ENCODE data around the gene EMX1.
A peak's percentile ranks its signal among the peaks of the same experiment; 100 is the strongest.

The EMX1 gene

GRCh38 chr2:72942881-72943418 lies 25.6 kb downstream of the EMX1 start:
- DNase-seq (ENCODE audit: low spot score): no peak

- DNase-seq (ENCODE audit: low spot score): no peak
Observed at GRCh38 chr2:72943540-72944395, 26.4 kb downstream of the EMX1 start.

DNA sequence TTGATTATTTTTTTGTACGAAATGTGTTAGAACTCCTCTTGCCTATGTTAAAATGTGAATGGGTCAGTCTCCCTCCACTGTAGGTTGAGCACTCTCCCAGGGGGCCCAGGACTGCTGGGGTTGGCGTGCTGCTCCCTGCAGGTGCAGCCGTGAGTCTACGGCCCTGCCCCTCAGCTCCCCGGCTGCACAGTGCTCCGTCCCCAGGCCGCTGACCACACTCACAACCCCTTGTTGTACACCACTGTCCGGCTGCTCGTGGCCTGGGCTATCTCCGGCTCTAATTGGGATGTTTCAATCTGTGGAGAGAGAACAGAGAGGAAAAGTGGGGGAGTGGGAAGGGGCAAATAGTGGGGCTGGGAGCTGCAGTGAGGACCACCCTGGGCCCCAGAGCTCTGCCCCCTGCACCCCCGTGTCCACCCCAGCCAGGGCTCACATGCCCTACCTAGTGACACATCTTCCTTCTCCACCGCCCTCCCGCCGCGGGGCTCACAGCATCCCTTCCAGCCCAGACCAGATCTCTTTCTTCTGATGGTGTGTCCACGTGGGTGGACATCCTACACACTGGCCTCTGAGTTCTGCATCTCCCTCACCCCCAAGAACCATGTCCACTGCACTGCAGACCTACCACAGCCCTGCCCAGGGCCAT lies 27.6 kb downstream of the EMX1 start:
- DNase-seq (ENCODE audit: low spot score): no peak

DNA sequence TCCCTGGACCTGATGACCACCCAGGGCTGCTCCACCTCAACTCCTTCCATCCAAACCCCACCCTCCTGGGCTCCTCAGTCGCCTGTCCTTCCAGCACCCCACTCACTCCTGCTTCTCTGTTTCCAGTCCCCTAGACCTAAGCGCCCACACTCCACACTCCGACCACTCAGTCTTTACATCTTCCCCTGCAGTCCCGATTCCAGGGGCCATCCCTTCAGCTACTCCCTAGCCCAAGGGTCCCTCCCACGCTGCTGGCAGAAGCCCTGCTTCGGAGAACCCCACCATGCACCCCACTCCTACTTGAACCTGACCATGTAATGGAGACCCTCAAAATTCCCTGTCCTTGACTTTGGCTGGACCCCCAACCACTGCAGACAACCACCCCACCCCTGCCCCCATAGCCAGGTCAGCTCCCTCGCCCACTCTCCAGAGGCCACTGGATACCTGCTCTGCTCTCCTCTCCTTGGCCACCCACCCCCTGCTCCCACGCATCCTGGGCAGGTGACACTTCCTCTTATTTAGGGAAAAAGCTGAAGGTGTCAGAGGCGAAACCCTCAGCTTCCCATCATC lies 28.2 kb downstream of the EMX1 start:
- no peak for DNase-seq (ENCODE audit: low spot score)

GRCh38 chr2:72946466-72946865 lies 29.1 kb downstream of the EMX1 start:
- DNase-seq (ENCODE audit: low spot score): no peak

- DNase-seq (ENCODE audit: low spot score): no peak
Observed at GRCh38 chr2:72947952-72948830, 30.9 kb downstream of the EMX1 start.

DNA sequence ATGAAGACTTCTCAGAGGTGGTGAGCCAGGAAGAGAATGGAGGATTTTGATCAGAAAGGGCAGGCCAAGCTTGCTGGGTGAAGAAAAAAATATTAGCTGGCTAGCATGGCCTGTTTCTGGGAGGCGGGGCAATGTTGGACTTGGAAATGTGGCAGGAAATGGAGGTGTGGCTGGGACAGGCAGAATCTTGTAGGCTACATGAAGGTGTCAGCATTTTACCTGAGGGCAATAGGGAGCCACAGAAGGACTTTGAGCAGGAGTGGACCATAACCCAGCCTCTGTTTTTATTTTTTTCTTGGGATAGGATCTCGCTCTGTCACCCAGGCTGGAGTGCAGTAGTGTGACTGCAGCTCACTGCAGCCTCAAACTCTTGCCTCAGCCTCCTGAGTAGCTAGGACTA lies 31.7 kb downstream of the EMX1 start:
- DNase-seq (ENCODE audit: low spot score): no peak

DNA sequence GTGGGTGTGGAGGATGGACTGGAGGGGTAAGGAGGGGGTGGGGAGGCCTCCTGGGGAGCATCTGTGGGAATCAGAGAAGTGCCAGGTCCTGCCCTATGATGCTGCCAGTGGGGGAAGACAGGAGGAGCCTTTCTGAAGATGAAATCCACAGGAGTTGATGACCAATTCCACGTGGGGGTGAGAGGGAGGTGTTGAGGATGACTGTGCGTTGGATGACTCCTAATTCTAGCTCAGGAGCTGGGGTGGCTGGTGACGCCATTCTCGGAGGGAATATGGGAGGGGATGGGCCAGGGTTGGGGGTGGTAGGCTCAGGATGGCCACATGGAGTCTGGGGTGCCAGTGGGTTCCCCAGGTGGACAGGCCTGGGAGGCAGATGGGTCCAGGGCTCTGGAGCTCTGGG lies 32.3 kb downstream of the EMX1 start:
- no peak for DNase-seq (ENCODE audit: low spot score)

DNA sequence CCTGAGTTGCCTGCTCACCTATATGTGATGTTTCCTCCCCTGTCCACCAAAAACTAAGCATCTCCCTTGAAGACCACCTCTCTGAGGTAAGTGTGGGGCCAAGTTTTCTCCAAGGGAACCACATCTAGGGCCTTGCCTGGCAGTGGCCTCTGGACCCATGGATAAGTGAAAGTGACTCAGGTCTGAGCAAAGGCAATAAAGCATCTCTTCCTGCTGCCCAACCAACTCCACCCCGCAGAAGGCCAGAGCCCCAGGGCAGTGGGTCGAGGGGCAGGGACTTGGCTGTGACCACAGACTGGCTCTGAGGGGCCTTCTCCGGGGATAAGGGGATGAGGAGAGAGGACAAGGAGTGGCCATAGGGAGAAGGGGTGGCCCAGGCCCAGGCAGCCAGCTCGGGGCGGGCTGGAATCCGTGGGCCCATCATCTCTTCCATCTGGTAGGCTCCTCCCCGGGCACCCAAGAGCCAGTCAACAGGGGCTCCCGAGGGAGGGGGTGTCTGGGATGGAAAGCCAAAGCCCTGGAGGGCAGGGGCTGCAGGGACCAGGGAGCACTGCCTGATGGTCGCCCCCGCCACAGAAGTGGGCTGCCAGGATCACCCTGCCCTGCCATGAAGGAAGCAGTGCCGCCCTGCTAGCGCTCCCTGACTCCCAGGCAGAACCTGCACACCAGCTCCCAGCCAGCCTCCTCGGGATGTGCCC lies 33.4 kb downstream of the EMX1 start:
- peak; percentile 42 for DNase-seq (ENCODE audit: low spot score)

GRCh38 chr2:72951303-72952095 lies 34.2 kb downstream of the EMX1 start:
- DNase-seq (ENCODE audit: low spot score): peak; percentile 79

DNA sequence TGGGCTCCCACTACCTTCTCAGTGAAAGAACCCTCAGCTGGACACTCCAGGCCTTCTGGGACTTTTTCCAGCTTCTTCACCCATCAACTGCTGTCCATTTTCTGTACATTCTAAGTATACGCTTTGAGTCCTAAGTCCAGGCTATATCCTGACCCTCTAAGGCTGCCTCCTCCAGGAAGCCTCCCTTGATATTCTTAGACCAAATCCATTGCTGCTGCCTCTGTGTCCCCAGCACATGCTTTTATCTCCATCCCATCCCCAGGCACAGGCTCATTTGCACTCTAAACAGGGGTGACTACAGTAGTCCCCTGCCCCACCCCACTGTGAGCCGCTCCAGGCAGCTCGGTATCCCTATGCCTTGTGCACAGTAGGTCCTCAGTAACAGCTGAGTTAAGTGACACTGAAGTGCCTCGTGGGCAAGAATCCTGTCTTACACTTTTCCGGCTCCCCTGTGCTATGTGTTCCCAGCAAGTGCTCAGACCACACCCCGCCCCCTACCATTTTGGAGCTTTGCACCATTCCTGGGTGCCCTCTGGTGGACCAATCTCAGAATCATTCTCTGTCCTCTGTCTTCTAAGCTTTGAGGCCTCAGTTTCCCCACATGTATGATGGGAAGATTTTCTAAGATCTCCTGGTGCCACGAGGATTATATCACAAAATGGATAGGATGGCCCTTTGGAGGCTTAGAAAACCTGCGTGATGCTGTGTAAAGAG lies 34.9 kb downstream of the EMX1 start:
- no peak for DNase-seq (ENCODE audit: low spot score)

DNA sequence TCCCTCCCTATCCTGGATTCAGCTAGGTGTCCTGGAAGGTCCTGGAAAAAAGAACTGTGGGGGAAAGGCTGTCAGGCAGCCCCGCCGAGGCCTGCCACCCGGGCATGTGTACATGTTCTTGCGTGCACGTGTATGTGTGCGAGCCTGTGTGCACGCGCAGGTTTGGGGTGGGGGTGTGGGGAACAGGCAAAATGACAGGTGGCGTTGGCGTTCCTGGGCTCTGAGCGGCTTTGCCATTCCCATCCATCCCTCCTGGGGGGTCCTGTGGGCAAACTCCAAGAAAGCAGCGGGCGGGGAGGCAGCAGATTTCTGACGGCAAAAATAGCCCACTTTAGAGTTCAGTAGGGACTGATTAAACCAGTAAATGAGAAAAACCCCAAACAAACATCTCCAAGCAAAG lies 35.6 kb downstream of the EMX1 start:
- DNase-seq (ENCODE audit: low spot score): no peak

DNA sequence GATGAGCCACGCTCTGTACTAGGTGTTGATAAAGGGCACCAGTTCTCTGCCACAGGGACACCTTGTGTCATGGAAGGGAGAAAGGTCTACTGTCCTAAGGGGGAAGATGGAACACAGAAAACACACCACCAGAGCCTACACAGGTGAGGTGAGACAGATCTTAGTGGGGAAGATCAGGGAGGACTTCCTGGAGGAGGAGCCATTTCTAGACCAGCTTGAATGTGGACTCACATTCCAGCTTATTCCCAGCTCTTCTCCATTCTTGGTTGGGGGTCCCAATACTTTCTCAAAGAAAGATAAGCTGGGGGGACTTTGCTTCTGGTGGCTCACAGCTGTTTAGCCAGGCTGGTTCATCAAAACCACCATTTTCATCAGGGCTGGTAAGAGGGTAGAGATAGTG lies 36.2 kb downstream of the EMX1 start:
- no peak for DNase-seq (ENCODE audit: low spot score)

DNA sequence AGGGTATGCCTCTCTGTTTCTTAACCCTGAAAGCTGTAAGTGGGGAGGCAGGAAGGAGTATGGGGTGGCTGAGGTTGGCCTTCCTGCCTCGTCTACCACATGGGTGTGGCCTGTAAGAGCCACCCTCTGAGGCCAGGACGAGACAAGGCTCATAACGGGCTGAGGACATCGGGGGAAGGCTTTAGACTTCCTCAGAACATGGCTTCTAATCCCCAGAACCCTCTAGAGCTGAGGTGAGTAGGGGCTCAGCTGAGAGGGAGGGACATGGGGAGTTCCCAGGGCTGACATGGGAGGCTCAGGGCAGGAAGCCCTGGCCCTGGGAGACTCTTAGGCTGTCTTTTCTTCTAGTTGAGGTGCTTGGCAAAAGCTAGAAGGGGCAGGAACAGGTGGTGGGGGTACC lies 36.7 kb downstream of the EMX1 start:
- DNase-seq (ENCODE audit: low spot score): no peak

DNA sequence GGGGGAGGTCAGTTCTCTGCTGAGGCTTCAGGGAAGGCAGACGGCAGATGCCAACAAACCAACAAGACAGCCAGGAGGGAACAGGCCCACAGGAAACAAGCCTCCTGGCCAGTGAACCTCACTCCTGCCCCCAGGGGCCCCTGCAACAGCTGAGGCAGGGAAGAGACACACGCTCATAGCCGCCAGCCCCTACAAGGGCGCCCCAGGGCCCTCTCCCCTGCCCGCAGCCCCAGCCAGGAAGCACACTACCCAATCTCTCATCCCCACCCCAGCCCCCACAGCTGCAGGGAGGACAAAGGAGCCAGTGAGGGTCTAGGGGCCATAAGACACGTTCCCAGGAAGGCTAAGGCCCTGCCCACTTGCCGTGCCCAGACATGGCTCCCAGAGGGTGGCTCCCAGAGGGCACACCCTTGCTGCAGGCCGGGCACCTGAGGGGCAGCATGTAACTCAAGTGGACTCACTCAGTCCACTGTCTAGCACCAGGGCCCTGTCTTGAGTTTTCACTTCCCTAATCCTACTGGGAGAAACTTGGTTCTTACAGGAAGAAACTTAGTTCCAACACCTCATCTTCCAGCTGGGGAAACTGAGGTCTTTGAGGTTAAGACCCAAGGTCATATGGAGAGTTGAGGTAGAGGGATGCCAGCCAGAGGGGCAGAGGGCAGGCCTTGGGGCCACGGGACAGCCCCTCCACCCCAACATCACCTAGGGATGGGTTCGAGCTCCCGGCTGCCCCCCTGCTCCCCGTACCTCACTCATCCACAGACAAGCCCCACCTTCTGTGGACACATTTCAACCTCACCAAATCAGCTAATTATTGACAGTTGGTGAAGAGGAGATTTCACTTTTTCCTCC lies 37.3 kb downstream of the EMX1 start:
- no peak for DNase-seq (ENCODE audit: low spot score)

DNA sequence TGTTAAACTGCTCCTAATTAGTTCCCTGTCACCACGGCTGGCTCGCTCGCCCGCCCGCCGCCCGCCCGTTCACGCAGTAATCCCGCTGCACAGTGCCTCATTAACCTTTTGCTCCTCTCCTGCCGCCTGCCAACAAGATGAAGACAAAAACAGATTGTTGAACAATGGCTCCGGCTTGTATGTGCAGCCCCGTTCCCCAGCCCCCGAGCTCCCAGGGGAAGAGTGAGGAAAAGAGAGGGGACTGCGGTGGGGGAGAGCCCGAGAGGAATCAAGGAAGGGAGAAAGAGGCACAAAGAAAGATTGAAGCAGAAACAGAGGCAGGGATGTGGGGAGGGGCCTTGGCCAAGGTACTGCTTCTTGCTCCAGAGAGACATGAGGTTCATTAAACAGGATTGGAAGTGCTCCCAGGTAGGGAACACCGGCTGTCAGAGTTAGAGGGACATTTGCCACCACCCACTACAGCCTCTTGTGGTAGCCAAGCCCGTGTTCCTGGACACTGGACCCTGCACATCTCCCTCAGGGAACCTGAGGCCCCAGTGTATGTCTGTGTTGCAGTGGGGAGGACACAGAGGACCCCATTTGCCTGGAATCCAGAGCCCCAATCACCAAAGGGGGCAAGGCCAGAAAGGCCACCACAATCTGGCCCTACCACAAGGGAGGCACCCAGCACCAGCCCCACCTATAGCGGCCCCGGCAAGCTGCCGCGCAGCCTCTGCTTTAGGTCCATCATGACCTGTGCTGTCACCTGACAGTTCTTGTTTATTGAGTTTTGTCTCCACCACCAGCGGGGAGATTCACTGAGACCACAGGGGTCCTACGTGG lies 38.1 kb downstream of the EMX1 start:
- DNase-seq (ENCODE audit: low spot score): no peak

DNA sequence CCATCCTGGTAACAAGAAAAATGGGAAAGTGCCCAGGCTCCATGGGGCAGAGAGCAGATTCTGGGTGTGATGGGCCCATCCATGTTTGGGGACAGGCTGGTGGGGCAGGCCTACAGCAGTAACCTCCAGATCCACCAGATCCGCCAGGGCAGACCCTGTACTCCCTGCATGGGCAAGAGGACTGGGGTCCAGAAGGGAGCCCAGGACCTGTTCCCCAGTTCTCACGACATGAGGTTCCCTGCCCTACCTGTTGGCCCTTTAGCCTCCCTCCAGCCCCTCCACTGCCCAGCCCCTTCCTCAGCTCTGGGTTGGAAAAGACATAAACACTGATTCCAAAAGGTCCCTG lies 38.7 kb downstream of the EMX1 start:
- no peak for DNase-seq (ENCODE audit: low spot score)

DNA sequence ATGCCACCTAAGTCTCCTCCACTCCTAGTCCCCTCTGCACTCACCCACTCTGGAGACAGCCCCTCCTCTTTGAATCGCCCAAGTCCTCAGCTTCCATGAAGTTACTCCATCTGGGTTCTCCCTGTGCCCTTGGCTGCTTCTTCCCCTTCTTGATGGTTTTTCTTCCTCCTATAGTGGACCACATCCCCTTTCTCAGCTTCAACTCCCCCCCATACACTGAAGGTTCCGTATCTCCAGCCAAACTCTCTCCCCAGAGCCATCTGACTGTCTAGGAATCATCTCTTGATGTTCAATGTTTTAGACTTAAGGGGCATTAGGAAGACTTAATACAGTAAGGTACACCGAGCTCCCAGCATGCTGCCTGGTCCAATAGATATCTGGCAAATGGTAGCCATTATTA lies 39.6 kb downstream of the EMX1 start:
- no peak for DNase-seq (ENCODE audit: low spot score)

Data from iPS-NIHi11 (cell line).